ENCODE data around the gene OR8B2. TPM values are rescaled to one million over a fixed set of nuclear protein-coding genes. Genes with fewer than 3 reads are reported as not detected.
"Not testable (repeated sequence)": the region's sequence is repeated elsewhere in the genome, so short reads cannot be mapped to it uniquely, and the experiment has no call there.

OR8B2 gene
- not detected in 2 replicates for total RNA-seq

DNA sequence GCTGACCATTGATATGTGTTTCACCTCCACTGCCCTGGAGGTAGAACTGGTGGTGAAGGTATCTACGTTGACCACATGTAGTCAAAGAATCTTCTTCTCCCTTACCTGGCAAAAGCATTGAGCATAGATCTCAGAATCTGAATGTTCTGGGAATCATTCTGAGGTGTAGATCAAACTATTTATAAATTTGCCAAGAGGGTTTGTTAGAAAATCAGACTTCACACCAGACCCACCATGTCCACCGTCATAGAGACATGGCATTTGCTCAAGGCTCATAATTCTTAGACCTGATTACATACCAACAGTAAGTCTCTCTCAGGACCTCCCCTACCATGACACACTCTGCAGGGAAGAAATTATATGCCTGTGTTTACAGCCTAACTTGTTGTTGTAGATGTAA is at the start of gene OR8B2:
Gene OR8B2, minus strand, starts transcription at position 101 of the 400 bp plus-strand sequence. CDS start 1,156 bp downstream, outside the sequence.
- no peaks in the 10 kb centered on the region for H3K4me1 Mint-ChIP-seq (ENCODE audit: low read depth)
- no peaks in the 10 kb centered on the region for H3K36me3 Mint-ChIP-seq (ENCODE audit: low read depth)
- intact Hi-C loops (cut with micrococcal nuclease), result no loop called here
- H3K9me3 Mint-ChIP-seq, result no peaks in the 10 kb centered on the region
- H3K4me3 Mint-ChIP-seq, result no peak within 1 kb of the TSS
- H3K27ac Mint-ChIP-seq, result no peak within 1 kb of the TSS
- H3K27me3 Mint-ChIP-seq (ENCODE audit: insufficient read depth), result no peaks in the 10 kb centered on the region
- DNase-seq (ENCODE audit: low spot score), result no peak

DNA sequence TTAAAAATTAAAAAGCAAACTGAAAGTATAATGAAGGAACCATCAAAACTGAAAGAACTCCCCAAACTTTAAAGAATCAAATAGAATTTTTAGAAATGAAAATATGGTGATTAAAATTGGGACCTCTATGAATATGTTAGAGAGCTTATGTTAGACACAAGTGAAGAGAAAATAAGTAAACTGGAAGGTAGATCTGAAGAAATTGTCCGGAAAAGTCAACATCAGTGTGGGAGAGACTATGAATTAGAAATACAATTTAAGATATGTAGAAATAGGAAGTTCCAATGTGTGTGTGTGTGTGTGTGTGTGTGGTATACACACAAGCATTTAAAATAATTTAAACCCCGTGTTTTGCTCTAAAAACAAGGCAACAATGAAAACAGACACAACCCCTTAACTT is 45.3 kb upstream of the OR8B2 start:
- H3K36me3 Mint-ChIP-seq (ENCODE audit: low read depth), result no peaks in the 10 kb centered on the region

GRCh38 chr11:124424384-124424921 is 40.2 kb upstream of the OR8B2 start, which contains the start of gene OR8B4:
Gene OR8B4, minus strand, starts transcription at chr11:124424871. Its CDS starts 0 bp downstream, at chr11:124424871.
- intact Hi-C loops (cut with micrococcal nuclease), result no loop called here
- Mint-ChIP-seq H3K27ac (no peak within 1 kb of the TSS), H3K36me3 (ENCODE audit: low read depth) (no peaks in the 10 kb centered on the region), H3K4me3 (no peak within 1 kb of the TSS), H3K27me3 (ENCODE audit: insufficient read depth) (peaks cover 8% of the 10 kb centered on the region), H3K9me3 (peaks cover 1% of the 10 kb centered on the region), H3K4me1 (ENCODE audit: low read depth) (no peaks in the 10 kb centered on the region)
- DNase-seq (ENCODE audit: low spot score), result no peak

More for the DNA sequence above, 45.3 kb upstream of the OR8B2 start:
- no peak for DNase-seq (ENCODE audit: low spot score)
- Mint-ChIP-seq H3K4me3 (no peak overlapping the region), H3K9me3 (peaks cover 4% of the 10 kb centered on the region), H3K4me1 (ENCODE audit: low read depth) (no peaks in the 10 kb centered on the region), H3K27me3 (ENCODE audit: insufficient read depth) (peaks cover 2% of the 10 kb centered on the region), H3K27ac (no peak overlapping the region)
- intact Hi-C loops (cut with micrococcal nuclease), result no loop called here

DNA sequence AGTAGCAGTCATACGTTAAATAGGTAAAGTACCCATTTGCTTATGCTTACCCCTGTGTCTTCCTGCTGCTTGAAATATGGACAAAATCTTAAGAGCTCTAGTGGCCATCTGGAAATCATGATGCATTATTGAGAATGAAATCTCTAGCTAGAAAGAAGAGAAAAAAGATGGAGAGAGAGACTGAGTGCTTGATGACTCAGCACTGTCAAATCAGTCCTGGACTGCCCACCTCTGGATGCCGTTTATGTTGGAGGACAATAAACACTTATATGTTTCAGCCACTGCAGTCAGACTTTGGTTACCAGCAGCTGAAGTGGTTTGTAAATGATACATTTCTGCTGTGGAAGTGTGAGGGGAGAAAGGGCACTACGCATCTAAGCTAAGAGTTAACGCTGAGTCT is 36.7 kb upstream of the OR8B2 start:
- intact Hi-C loops (cut with micrococcal nuclease), result no loop called here
- Mint-ChIP-seq H3K9me3 (no peaks in the 10 kb centered on the region), H3K36me3 (ENCODE audit: low read depth) (no peaks in the 10 kb centered on the region), H3K4me3 (no peak overlapping the region), H3K27ac (no peak overlapping the region), H3K27me3 (ENCODE audit: insufficient read depth) (peaks cover 10% of the 10 kb centered on the region), H3K4me1 (ENCODE audit: low read depth) (no peaks in the 10 kb centered on the region)
- DNase-seq (ENCODE audit: low spot score), result no peak

GRCh38 chr11:124415356-124415923 is 31.1 kb upstream of the OR8B2 start:
- no peaks in the 10 kb centered on the region for H3K9me3 Mint-ChIP-seq
- no peaks in the 10 kb centered on the region for H3K36me3 Mint-ChIP-seq (ENCODE audit: low read depth)
- H3K27me3 Mint-ChIP-seq (ENCODE audit: insufficient read depth), result peaks cover 7% of the 10 kb centered on the region
- no peak overlapping the region for H3K27ac Mint-ChIP-seq
- intact Hi-C loops (cut with micrococcal nuclease), result loop anchor here (1.0 kb wide), 2 partner anchors 171 to 422 kb away; no protein-coding TSS in a partner anchor
- H3K4me3 Mint-ChIP-seq, result no peak overlapping the region
- no peak for DNase-seq (ENCODE audit: low spot score)
- no peaks in the 10 kb centered on the region for H3K4me1 Mint-ChIP-seq (ENCODE audit: low read depth)

DNA sequence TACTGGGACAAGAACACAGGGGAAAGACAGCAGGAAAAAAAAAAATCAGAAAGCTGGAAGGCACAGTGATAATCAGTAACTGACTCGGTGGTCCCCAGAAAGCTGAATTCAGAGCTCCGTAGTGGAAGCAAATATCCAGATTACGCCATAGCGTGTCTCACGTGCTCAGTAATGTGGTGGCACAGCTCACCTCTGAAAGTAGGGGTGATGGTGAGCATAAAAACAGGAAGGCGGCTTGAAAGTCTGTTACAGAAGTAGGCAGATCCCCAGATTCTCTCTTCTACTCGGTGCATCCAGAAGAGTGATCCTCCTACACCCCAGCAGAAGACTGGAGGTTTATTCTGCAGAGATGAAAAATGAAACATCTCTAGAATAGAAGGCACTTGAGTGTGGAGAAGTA is 25.6 kb upstream of the OR8B2 start:
- Mint-ChIP-seq H3K27ac (no peak overlapping the region), H3K4me1 (ENCODE audit: low read depth) (no peaks in the 10 kb centered on the region), H3K9me3 (no peaks in the 10 kb centered on the region), H3K4me3 (no peak overlapping the region), H3K36me3 (ENCODE audit: low read depth) (no peaks in the 10 kb centered on the region), H3K27me3 (ENCODE audit: insufficient read depth) (peaks cover 3% of the 10 kb centered on the region)
- intact Hi-C loops (cut with micrococcal nuclease), result loop anchor here (5.0 kb wide), 1 partner anchor 72 kb away; no protein-coding TSS in a partner anchor
- DNase-seq (ENCODE audit: low spot score), result no peak

- Mint-ChIP-seq H3K4me1 (ENCODE audit: low read depth) (no peaks in the 10 kb centered on the region), H3K27ac (no peak overlapping the region), H3K27me3 (ENCODE audit: insufficient read depth) (peaks cover 4% of the 10 kb centered on the region), H3K9me3 (no peaks in the 10 kb centered on the region), H3K36me3 (ENCODE audit: low read depth) (no peaks in the 10 kb centered on the region), H3K4me3 (no peak overlapping the region)
- intact Hi-C loops (cut with micrococcal nuclease), result no loop called here
- DNase-seq (ENCODE audit: low spot score), result no peak
Observed at GRCh38 chr11:124405581-124405980, 21.3 kb upstream of the OR8B2 start.

DNA sequence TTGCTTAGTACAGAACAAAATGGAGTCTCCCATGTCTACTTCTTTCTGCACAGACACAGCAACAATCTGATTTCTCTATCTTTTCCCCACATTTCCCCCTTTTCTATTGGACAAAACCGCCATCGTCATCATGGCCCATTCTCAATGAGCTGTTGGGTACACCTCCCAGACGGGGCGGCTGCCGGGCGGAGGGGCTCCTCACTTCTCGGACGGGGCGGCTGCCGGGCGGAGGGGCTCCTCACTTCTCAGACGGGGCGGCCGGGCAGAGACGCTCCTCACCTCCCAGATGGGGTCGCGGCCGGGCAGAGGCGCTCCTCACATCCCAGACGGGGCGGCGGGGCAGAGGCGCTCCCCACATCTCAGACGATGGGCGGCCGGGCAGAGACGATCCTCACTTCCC is 18.9 kb upstream of the OR8B2 start:
- not testable (repeated sequence) for H3K4me1 Mint-ChIP-seq (ENCODE audit: low read depth); DNase-seq (ENCODE audit: low spot score); H3K9me3 Mint-ChIP-seq; H3K27ac Mint-ChIP-seq; H3K4me3 Mint-ChIP-seq; H3K36me3 Mint-ChIP-seq (ENCODE audit: low read depth); H3K27me3 Mint-ChIP-seq (ENCODE audit: insufficient read depth)
- intact Hi-C loops (cut with micrococcal nuclease), result loop anchor here (2.0 kb wide), 1 partner anchor 332 kb away; no protein-coding TSS in a partner anchor

- Mint-ChIP-seq H3K9me3 (no peaks in the 10 kb centered on the region), H3K27me3 (ENCODE audit: insufficient read depth) (peaks cover 4% of the 10 kb centered on the region), H3K4me1 (ENCODE audit: low read depth) (no peaks in the 10 kb centered on the region), H3K27ac (no peak overlapping the region), H3K36me3 (ENCODE audit: low read depth) (no peaks in the 10 kb centered on the region), H3K4me3 (no peak overlapping the region)
- peak; percentile 31 for DNase-seq (ENCODE audit: low spot score)
- intact Hi-C loops (cut with micrococcal nuclease), result loop anchor here (2.0 kb wide), 1 partner anchor 332 kb away; no protein-coding TSS in a partner anchor
Observed at GRCh38 chr11:124402326-124402922, 18.1 kb upstream of the OR8B2 start.

DNA sequence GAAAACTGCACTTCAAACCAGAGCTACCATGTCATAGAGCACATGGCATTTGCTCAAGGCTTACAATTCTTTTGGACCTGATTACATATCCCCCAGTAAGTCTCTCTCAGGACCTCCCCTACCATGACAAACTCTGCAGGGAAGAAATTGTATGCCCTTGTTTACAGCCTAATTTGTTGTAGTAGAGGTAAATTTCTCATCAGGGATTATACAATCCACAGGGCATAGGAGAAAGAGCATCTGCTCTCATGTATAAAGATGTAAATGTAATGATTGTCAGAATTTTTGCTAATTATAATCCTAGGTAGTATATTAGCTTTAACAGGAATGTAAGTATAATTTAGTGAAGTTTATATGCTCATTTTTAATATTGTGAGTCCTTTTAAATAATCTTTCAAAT is 14.6 kb upstream of the OR8B2 start, which contains the start of gene OR8B3:
Gene OR8B3, minus strand, starts transcription at position 101 of the 400 bp plus-strand sequence. CDS start 1,673 bp downstream, outside the sequence.
- Mint-ChIP-seq H3K27ac (no peak within 1 kb of the TSS), H3K36me3 (ENCODE audit: low read depth) (no peaks in the 10 kb centered on the region), H3K9me3 (no peaks in the 10 kb centered on the region), H3K27me3 (ENCODE audit: insufficient read depth) (no peaks in the 10 kb centered on the region), H3K4me3 (no peak within 1 kb of the TSS), H3K4me1 (ENCODE audit: low read depth) (no peaks in the 10 kb centered on the region)
- intact Hi-C loops (cut with micrococcal nuclease), result no loop called here
- no peak for DNase-seq (ENCODE audit: low spot score)

GRCh38 chr11:124396847-124397246 is 12.5 kb upstream of the OR8B2 start:
- H3K4me3 Mint-ChIP-seq; H3K27me3 Mint-ChIP-seq (ENCODE audit: insufficient read depth); intact Hi-C loops (cut with micrococcal nuclease); H3K9me3 Mint-ChIP-seq; DNase-seq (ENCODE audit: low spot score); H3K27ac Mint-ChIP-seq; H3K36me3 Mint-ChIP-seq (ENCODE audit: low read depth); H3K4me1 Mint-ChIP-seq (ENCODE audit: low read depth): not testable (repeated sequence)

- no peaks in the 10 kb centered on the region for H3K4me1 Mint-ChIP-seq (ENCODE audit: low read depth)
- H3K27ac Mint-ChIP-seq, result no peak overlapping the region
- no peaks in the 10 kb centered on the region for H3K27me3 Mint-ChIP-seq (ENCODE audit: insufficient read depth)
- no peak for DNase-seq (ENCODE audit: low spot score)
- no peaks in the 10 kb centered on the region for H3K36me3 Mint-ChIP-seq (ENCODE audit: low read depth)
- intact Hi-C loops (cut with micrococcal nuclease), result no loop called here
- H3K4me3 Mint-ChIP-seq, result no peak overlapping the region
- no peaks in the 10 kb centered on the region for H3K9me3 Mint-ChIP-seq
Observed at GRCh38 chr11:124394408-124394807, 10.1 kb upstream of the OR8B2 start.

- H3K27ac Mint-ChIP-seq; H3K4me1 Mint-ChIP-seq (ENCODE audit: low read depth); DNase-seq (ENCODE audit: low spot score); H3K36me3 Mint-ChIP-seq (ENCODE audit: low read depth); H3K9me3 Mint-ChIP-seq; intact Hi-C loops (cut with micrococcal nuclease); H3K27me3 Mint-ChIP-seq (ENCODE audit: insufficient read depth); H3K4me3 Mint-ChIP-seq: not testable (repeated sequence)
Observed at GRCh38 chr11:124382857-124383256, 1.4 kb downstream of the OR8B2 start.

Data from activated T-helper 1 cell treated with anti-CD3 and anti-CD28 coated beads, Interleukin-12 subunit alpha, Interleukin-12 subunit beta, Interleukin-2, Interleukin-4 antibody, amounts not matched to agents 30 ng/mL and 10 ng/mL and 1 ng/mL, durations not matched to agents 14 hours and 24 hours and 36 hours (primary cell).